Cortex of kidney (tissue), 1 donor: Measurements from ENCODE around the gene ARHGAP1.

Source experiments
- DNase-seq: peaks from one replicate; lab custom pipeline; 2025; lab: John Stamatoyannopoulos, UW

The ARHGAP1 gene

GRCh38 chr11:46694072-46694471 lies 6.3 kb downstream of the ARHGAP1 start:
- DNase-seq: no peak

GRCh38 chr11:46693597-46694012 lies 6.8 kb downstream of the ARHGAP1 start:
- no peak for DNase-seq

GRCh38 chr11:46692450-46692849 lies 8.0 kb downstream of the ARHGAP1 start:
- no peak for DNase-seq

GRCh38 chr11:46690702-46691101 lies 9.7 kb downstream of the ARHGAP1 start:
- DNase-seq: no peak

GRCh38 chr11:46686886-46687795 lies 13.3 kb downstream of the ARHGAP1 start:
- DNase-seq: no peak

GRCh38 chr11:46684367-46684766 lies 16.1 kb downstream of the ARHGAP1 start:
- DNase-seq: no peak

- DNase-seq: no peak
Observed at GRCh38 chr11:46682773-46683752, 17.4 kb downstream of the ARHGAP1 start.

- DNase-seq: no peak
Observed at GRCh38 chr11:46681814-46682213, 18.6 kb downstream of the ARHGAP1 start.

GRCh38 chr11:46680815-46681214 lies 19.6 kb downstream of the ARHGAP1 start:
- no peak for DNase-seq

- no peak for DNase-seq
Observed at GRCh38 chr11:46680164-46680760, 20.2 kb downstream of the ARHGAP1 start.

GRCh38 chr11:46679241-46680163 lies 20.9 kb downstream of the ARHGAP1 start:
- no peak for DNase-seq

GRCh38 chr11:46678741-46679130 lies 21.7 kb downstream of the ARHGAP1 start:
- DNase-seq: no peak

GRCh38 chr11:46677991-46678740 lies 22.3 kb downstream of the ARHGAP1 start:
- DNase-seq: no peak

GRCh38 chr11:46677169-46677568 lies 23.2 kb downstream of the ARHGAP1 start:
- no peak for DNase-seq

GRCh38 chr11:46676436-46677158 lies 23.8 kb downstream of the ARHGAP1 start:
- no peak for DNase-seq

GRCh38 chr11:46675949-46676348 lies 24.5 kb downstream of the ARHGAP1 start:
- no peak for DNase-seq

GRCh38 chr11:46675288-46675851 lies 25.0 kb downstream of the ARHGAP1 start:
- DNase-seq: no peak

GRCh38 chr11:46674463-46675287 lies 25.7 kb downstream of the ARHGAP1 start:
- no peak for DNase-seq
